Stimulated activated memory B cell treated with anti-CD40 and anti-IgM and Interleukin-4, amounts not matched to agents 10 μg/mL and 1 μg/mL and 100 μg/mL, for 72 hours (primary cell): Measurements from ENCODE around the gene KLF15.

Source experiments
- ATAC-seq: fragments of 150-1000 bp; cut with Tn5 transposase; 2 replicates; pipeline ENCODE4 v1.10.0; 2021
- H3K27ac Mint-ChIP-seq: one replicate; pipeline ENCODE4 v1.8.0; 2022; ENCODE audit warnings: mild to moderate bottlenecking, mixed read lengths
- H3K27me3 Mint-ChIP-seq: one replicate; pipeline ENCODE4 v1.8.0; 2022; ENCODE audit warnings: mixed read lengths
- H3K36me3 Mint-ChIP-seq: one replicate; pipeline ENCODE4 v1.8.0; 2022; ENCODE audit warnings: mixed read lengths
- H3K4me1 Mint-ChIP-seq: one replicate; pipeline ENCODE4 v1.8.0; 2022; ENCODE audit warnings: mixed read lengths
- H3K4me3 Mint-ChIP-seq: one replicate; pipeline ENCODE4 v1.8.0; 2022; ENCODE audit warnings: mild to moderate bottlenecking, moderate library complexity, mixed read lengths
- H3K9me3 Mint-ChIP-seq: one replicate; pipeline ENCODE4 v1.8.0; 2022; ENCODE audit warnings: mixed read lengths

Gene KLF15

GRCh38 chr3:126313580-126314304, 43.5 kb downstream of the KLF15 start:
- Mint-ChIP-seq H3K9me3 (peaks cover 5% of the 10 kb centered on the region), H3K36me3 (no peaks in the 10 kb centered on the region), H3K27ac (no peak overlapping the region), H3K4me1 (no peaks in the 10 kb centered on the region), H3K4me3 (no peak overlapping the region), H3K27me3 (peaks cover 15% of the 10 kb centered on the region)
- no peak for ATAC-seq

DNA sequence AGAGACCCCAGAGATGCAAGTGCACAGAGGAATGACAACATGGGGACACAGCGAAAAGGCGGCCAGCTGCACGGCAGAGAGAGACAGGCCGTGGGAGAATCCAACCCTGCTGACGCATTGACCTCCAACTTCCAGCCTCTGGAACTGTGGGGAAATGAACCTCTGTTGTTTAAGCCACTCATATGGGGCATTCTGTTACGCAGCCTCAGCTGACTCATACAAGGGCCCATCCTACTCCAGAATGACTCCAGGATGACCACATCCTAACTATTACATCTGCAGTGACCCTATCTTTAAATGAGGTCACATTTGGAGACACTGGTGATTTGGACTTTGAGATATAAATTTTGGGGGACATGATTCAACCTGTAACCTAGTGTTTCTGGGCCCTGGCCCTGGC, 44.0 kb downstream of the KLF15 start:
- Mint-ChIP-seq H3K27me3 (peaks cover 20% of the 10 kb centered on the region), H3K4me1 (no peaks in the 10 kb centered on the region), H3K9me3 (peaks cover 5% of the 10 kb centered on the region), H3K4me3 (no peak overlapping the region), H3K36me3 (no peaks in the 10 kb centered on the region), H3K27ac (no peak overlapping the region)
- ATAC-seq, result no peak

GRCh38 chr3:126312341-126312740, 44.9 kb downstream of the KLF15 start:
- no peak for ATAC-seq
- no peaks in the 10 kb centered on the region for H3K36me3 Mint-ChIP-seq
- no peaks in the 10 kb centered on the region for H3K4me1 Mint-ChIP-seq
- H3K9me3 Mint-ChIP-seq, result peaks cover 3% of the 10 kb centered on the region
- H3K4me3 Mint-ChIP-seq, result no peak overlapping the region
- H3K27ac Mint-ChIP-seq, result no peak overlapping the region
- H3K27me3 Mint-ChIP-seq, result peaks cover 20% of the 10 kb centered on the region

GRCh38 chr3:126311338-126311978, 45.8 kb downstream of the KLF15 start:
- Mint-ChIP-seq H3K27me3 (peaks cover 20% of the 10 kb centered on the region), H3K4me3 (no peak overlapping the region), H3K27ac (no peak overlapping the region), H3K9me3 (peaks cover 3% of the 10 kb centered on the region), H3K36me3 (no peaks in the 10 kb centered on the region), H3K4me1 (no peaks in the 10 kb centered on the region)
- no peak for ATAC-seq

DNA sequence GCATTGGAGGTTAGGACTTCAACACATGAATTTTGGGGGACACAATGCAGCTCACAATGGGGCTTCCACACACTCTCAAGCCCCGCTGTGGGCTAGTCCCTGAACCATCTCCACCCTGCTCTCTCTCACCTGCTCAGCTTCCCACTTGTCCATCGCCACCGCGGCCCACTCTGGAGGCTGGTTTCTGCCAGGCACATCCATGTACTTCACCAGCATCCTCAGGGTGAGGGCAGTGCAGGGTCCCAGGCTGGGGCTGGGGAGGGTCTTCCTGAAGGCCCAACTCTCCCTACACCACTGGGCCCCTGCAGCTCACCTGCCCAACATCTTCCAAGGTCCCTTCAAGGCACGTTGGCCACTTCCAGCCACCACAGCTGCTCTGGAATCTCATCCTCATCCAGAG, 46.4 kb downstream of the KLF15 start:
- H3K27me3 Mint-ChIP-seq, result peaks cover 15% of the 10 kb centered on the region
- H3K9me3 Mint-ChIP-seq, result peaks cover 3% of the 10 kb centered on the region
- no peak for ATAC-seq
- no peak overlapping the region for H3K27ac Mint-ChIP-seq
- no peaks in the 10 kb centered on the region for H3K4me1 Mint-ChIP-seq
- no peak overlapping the region for H3K4me3 Mint-ChIP-seq
- H3K36me3 Mint-ChIP-seq, result no peaks in the 10 kb centered on the region

GRCh38 chr3:126309861-126310655, 47.1 kb downstream of the KLF15 start:
- H3K27me3 Mint-ChIP-seq, result peaks cover 14% of the 10 kb centered on the region
- peaks cover 3% of the 10 kb centered on the region for H3K9me3 Mint-ChIP-seq
- no peak for ATAC-seq
- no peaks in the 10 kb centered on the region for H3K36me3 Mint-ChIP-seq
- no peak overlapping the region for H3K4me3 Mint-ChIP-seq
- H3K4me1 Mint-ChIP-seq, result no peaks in the 10 kb centered on the region
- no peak overlapping the region for H3K27ac Mint-ChIP-seq

DNA sequence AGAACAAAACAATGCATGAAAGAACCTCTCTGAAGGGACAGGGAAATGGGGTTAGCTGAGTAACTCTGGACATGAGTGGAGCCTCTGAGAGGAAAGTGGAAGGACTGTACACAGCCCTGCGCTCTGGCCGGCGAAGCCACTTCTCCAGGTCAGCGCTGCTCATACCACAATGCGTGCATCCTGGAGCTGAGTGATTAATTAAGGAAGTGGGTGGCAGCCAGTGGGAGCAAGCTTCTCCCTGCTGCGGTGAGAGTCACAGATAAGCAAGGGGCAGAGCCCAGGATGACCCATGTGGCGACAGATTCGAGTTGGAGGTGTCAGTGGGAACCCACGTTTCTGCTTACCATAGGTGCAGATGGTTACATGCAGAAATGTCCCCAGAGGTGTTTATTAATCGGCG, 48.0 kb downstream of the KLF15 start:
- no peak overlapping the region for H3K27ac Mint-ChIP-seq
- peaks cover 8% of the 10 kb centered on the region for H3K9me3 Mint-ChIP-seq
- H3K36me3 Mint-ChIP-seq, result no peaks in the 10 kb centered on the region
- H3K4me1 Mint-ChIP-seq, result no peaks in the 10 kb centered on the region
- no peak overlapping the region for H3K4me3 Mint-ChIP-seq
- ATAC-seq, result no peak
- H3K27me3 Mint-ChIP-seq, result peaks cover 14% of the 10 kb centered on the region

GRCh38 chr3:126308394-126309125, 48.6 kb downstream of the KLF15 start:
- ATAC-seq, result no peak
- Mint-ChIP-seq H3K27ac (no peak overlapping the region), H3K4me3 (no peak overlapping the region)

GRCh38 chr3:126307591-126308393, 49.4 kb downstream of the KLF15 start:
- peaks cover 16% of the 10 kb centered on the region for H3K9me3 Mint-ChIP-seq

More at GRCh38 chr3:126308394-126309125, 48.6 kb downstream of the KLF15 start:
- H3K4me1 Mint-ChIP-seq, result no peaks in the 10 kb centered on the region
- peaks cover 10% of the 10 kb centered on the region for H3K9me3 Mint-ChIP-seq
- no peaks in the 10 kb centered on the region for H3K36me3 Mint-ChIP-seq
- H3K27me3 Mint-ChIP-seq, result peaks cover 14% of the 10 kb centered on the region

DNA sequence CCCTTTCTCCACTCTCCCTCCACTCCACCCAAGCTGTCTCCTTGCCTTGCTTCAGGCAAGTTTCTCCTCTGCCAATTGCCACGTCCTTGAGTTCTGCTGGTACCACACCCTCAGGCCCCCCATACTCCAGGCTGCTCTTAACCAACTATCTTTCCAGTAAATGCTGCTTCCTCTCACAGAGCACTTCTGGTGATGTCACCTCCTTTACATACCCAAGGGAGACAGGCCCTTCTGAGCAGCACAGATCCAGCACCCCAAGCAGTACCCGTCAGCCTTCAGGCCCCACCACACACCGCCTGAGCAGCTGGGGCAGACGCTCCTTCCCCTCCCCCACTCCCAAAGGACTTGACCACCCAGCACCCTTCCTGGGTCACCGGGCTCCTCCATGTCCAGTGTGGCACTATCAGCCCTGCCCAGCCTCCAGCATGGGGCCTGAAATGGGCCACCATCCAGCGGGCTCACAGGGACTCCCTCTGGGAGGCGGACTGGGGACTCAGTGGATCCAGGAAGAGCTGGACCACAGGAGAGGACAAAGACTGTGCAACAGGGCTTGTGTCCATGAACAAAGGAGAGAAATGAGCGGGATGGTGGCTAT, 50.2 kb downstream of the KLF15 start:
- no peaks in the 10 kb centered on the region for H3K4me1 Mint-ChIP-seq

More at GRCh38 chr3:126307591-126308393, 49.4 kb downstream of the KLF15 start:
- peaks cover 14% of the 10 kb centered on the region for H3K27me3 Mint-ChIP-seq
- no peaks in the 10 kb centered on the region for H3K4me1 Mint-ChIP-seq
- no peak for ATAC-seq
- H3K36me3 Mint-ChIP-seq, result peaks cover 6% of the 10 kb centered on the region
- no peak overlapping the region for H3K27ac Mint-ChIP-seq
- no peak overlapping the region for H3K4me3 Mint-ChIP-seq

GRCh38 chr3:126306397-126306796, 50.8 kb downstream of the KLF15 start:
- H3K4me1 Mint-ChIP-seq, result no peaks in the 10 kb centered on the region
- H3K4me3 Mint-ChIP-seq, result no peak overlapping the region
- H3K9me3 Mint-ChIP-seq, result peaks cover 19% of the 10 kb centered on the region
- H3K27ac Mint-ChIP-seq, result no peak overlapping the region
- peaks cover 6% of the 10 kb centered on the region for H3K36me3 Mint-ChIP-seq
- H3K27me3 Mint-ChIP-seq, result peaks cover 17% of the 10 kb centered on the region
- ATAC-seq, result no peak

More for the DNA sequence above, 50.2 kb downstream of the KLF15 start:
- no peak for ATAC-seq
- H3K27ac Mint-ChIP-seq, result no peak overlapping the region
- no peak overlapping the region for H3K4me3 Mint-ChIP-seq
- H3K9me3 Mint-ChIP-seq, result peaks cover 19% of the 10 kb centered on the region
- H3K27me3 Mint-ChIP-seq, result peaks cover 14% of the 10 kb centered on the region
- H3K36me3 Mint-ChIP-seq, result peaks cover 6% of the 10 kb centered on the region

DNA sequence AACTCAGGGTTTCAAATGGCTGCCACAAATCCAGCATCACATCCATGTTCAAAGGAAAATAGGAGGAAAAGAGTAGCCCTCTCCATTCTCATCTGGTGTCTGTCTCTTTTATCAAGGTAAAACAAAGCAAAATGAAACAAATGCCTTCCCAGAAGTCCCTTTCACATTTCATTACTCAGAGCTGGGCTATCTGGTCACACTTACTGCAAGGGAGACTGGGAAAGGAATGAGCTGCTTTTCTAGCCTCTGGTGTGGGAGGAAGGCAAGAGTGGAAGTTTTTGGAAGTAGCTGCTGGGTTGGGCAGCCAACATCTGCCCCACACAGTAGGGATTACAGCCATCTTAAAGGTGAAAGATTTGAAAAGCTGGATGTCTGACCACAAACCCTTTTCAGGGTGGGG, 51.8 kb downstream of the KLF15 start:
- peaks cover 6% of the 10 kb centered on the region for H3K36me3 Mint-ChIP-seq
- no peaks in the 10 kb centered on the region for H3K4me1 Mint-ChIP-seq
- no peak for ATAC-seq
- peaks cover 19% of the 10 kb centered on the region for H3K9me3 Mint-ChIP-seq
- no peak overlapping the region for H3K27ac Mint-ChIP-seq
- H3K4me3 Mint-ChIP-seq, result no peak overlapping the region
- H3K27me3 Mint-ChIP-seq, result peaks cover 27% of the 10 kb centered on the region

DNA sequence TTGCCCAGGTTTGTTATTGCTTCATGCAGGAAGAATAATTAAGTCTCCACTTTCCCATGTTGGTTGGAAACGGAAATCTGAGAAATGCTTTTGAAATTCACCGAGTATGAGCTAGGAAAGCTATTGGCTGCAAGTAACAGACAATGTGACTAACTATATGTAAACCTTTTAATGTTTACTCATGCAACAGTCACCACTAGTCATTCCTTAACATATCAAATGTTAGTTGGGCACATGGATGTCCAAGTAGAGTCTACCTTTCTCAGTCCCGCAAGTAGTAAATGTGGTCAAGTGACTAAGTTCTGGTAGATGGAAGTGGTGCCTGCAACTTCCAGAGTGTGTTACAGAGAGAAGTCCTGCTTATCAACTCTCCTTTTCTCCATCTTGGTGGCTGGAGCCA, 52.5 kb downstream of the KLF15 start:
- Mint-ChIP-seq H3K27ac (no peak overlapping the region), H3K27me3 (peaks cover 31% of the 10 kb centered on the region), H3K36me3 (peaks cover 6% of the 10 kb centered on the region), H3K9me3 (peaks cover 19% of the 10 kb centered on the region), H3K4me1 (no peaks in the 10 kb centered on the region), H3K4me3 (no peak overlapping the region)
- no peak for ATAC-seq

- H3K36me3 Mint-ChIP-seq, result peaks cover 6% of the 10 kb centered on the region
- no peak overlapping the region for H3K27ac Mint-ChIP-seq
- no peak for ATAC-seq
- peaks cover 27% of the 10 kb centered on the region for H3K27me3 Mint-ChIP-seq
- no peak overlapping the region for H3K4me3 Mint-ChIP-seq
- H3K9me3 Mint-ChIP-seq, result peaks cover 19% of the 10 kb centered on the region
- no peaks in the 10 kb centered on the region for H3K4me1 Mint-ChIP-seq
Observed at GRCh38 chr3:126304291-126304690, 52.9 kb downstream of the KLF15 start.
